Heart right ventricle (tissue), 16 donors: Measurements from ENCODE around the gene CABLES2. TPM values are rescaled to one million over a fixed set of nuclear protein-coding genes. Genes with fewer than 3 reads are reported as not detected.

Experiments
- ATAC-seq, 8 donors: fragments of 200-7000 bp; cut with Tn5 transposase; one replicate each; pipeline ENCODE4 v1.9.1; 2020; ENCODE audit warnings: mild to moderate bottlenecking in 8 of 8, moderate library complexity in 8 of 8, moderate number of reproducible peaks in 1 of 8
- DNase-seq, 2 donors: peaks; one replicate each; pipeline ENCODE4 v3.0.0-alpha.2; 2020
- H3K27ac ChIP-seq, 10 donors: fragments of 200-600 bp; sonication (generic) in 2 of 10; one replicate each; pipeline versions ENCODE4 v1.5.0 to v1.8.0; 2020 to 2022; ENCODE audit warnings: mild to moderate bottlenecking in 3 of 10
- H3K27me3 ChIP-seq, 7 donors: fragments of 200-600 bp; one replicate each; pipeline ENCODE4 v1.8.0; 2021 to 2022; ENCODE audit warnings: mild to moderate bottlenecking in 2 of 7
- H3K36me3 ChIP-seq, 9 donors: fragments of 200-600 bp; sonication (generic) in 1 of 9; one replicate each; pipeline versions ENCODE4 v1.5.0 to v1.8.0; 2020 to 2022; ENCODE audit warnings: mild to moderate bottlenecking in 2 of 9
- H3K4me1 ChIP-seq, 9 donors: fragments of 200-600 bp; sonication (generic) in 1 of 9; one replicate each; pipeline versions ENCODE4 v1.5.0 to v1.8.0; 2020 to 2022; ENCODE audit warnings: mild to moderate bottlenecking in 4 of 9
- H3K4me3 ChIP-seq, 10 donors: fragments of 200-600 bp; sonication (generic) in 2 of 10; one replicate each; pipeline versions ENCODE4 v1.5.0 to v1.8.0; 2020 to 2022; ENCODE audit warnings: mild to moderate bottlenecking in 7 of 10, moderate library complexity in 2 of 10
- H3K9me3 ChIP-seq, 11 donors: fragments of 200-600 bp in 10 of 11; sonication (generic) in 2 of 11; one replicate each; pipeline versions ENCODE4 v1.5.0 to v1.8.0; 2013 to 2022; ENCODE audit warnings: mild to moderate bottlenecking in 2 of 11, control low read depth in 1 of 11, moderate library complexity in 1 of 11
- CTCF ChIP-seq, 9 donors: fragments of 200-600 bp; sonication (generic) in 2 of 9; IDR thresholded peaks; one replicate each; pipeline versions ENCODE4 v1.5.0 to v1.8.0; 2021 to 2022; ENCODE audit warnings: antibody characterized with exemption in 9 of 9, mild to moderate bottlenecking in 5 of 9, moderate library complexity in 1 of 9
- whole genome bisulfite sequencing, 2 donors: extraction: QIAGEN DNeasy Blood & Tissue Kit; methylation state at CpG; one replicate each; pipeline ENCODE4 v1.1.7; 2013; ENCODE audit warnings: inconsistent platforms in 1 of 2; 5-methylcytosine and 5-hydroxymethylcytosine counted together
- intact Hi-C, 10 donors: fragments of 100-400 bp; cut with DNase I; formaldehyde crosslinking; loops; one replicate each; pipeline versions ENCODE4 v1.11.1 to v1.14.2; 2022
- polyA plus RNA-seq, 2 donors: library from polyadenylated mRNA; stranded (reverse); fragments of 200-250 nt; gene quantifications; one replicate each; pipeline ENCODE4 v1.2.3, GENCODE V29; 2013
- total RNA-seq, 10 donors: library from RNA; stranded (reverse); fragmentation: NEBNext Ultra II Directional in 3 of 10; extraction: Animal tissue kit (Norgen Biotek cat#: 25700) in 3 of 10; gene quantifications; one replicate each; pipeline versions ENCODE4 v1.2.1 to v1.2.4, GENCODE V29; 2021 to 2023
- donor health status: Arrhythmogenic right ventricular cardiomyopathy.
- donor health status: ischemic (EF 13 %, LVEDD 7.1; RV severe dilation, severe dysfunction).
- donor health status: healthy with polysubstance abuse.
- donor health status: DM: no; HTN: yes; CAD: no.
- donor health status: DM: no; HTN: no; CAD: no.
- donor health status: ischemic (EF 25% LVEDD 6.9; RV normal size, moderate dysfunction).
- donor health status: ischemic (EF 25% LVEDD 5.7; RV mildly dilated, moderate dysfunction).
- donor health status: healthy.
- donor health status: DM: yes; HTN: yes; CAD: no.
- donor health status: Ischemic cardiomyopathy.
- donor health status: ischemic (EF 35%, LVEDD 5.7; RV mildly dilated, moderate dysfunction).
- donor health status: nonischemic (EF 11% LVEDD 7.7; RV severe dilation, severe dysfunction).
- donor health status: DM: yes; HTN: yes; CAD: no.
- donor health status: PGD.
- donor health status: ischemic (EF 29% LVEDD 5.4; RV normal size, mild dysfunction).
- donor health status: nonischemic (EF 23%, LVEDD 6.1; RV moderate dilation, normal function).

Gene CABLES2
- total and polyA plus RNA-seq, 12 donors, result 2.9 to 11.9 (median 7.8) TPM

GRCh38 chr20:62347151-62347404, 60.0 kb downstream of the CABLES2 start:
- intact Hi-C loops, result loop anchor here in 3 of 10 donors (5.0 kb wide), 1 partner anchor 35 kb away; no protein-coding TSS in a partner anchor
- 94 to 96% methylated on average over 10 of the region's 10 CpGs for WGBS, 2 donors
- no peak for TF ChIP-seq CTCF (IDR thresholded peaks at IDR 0.05)
- DNase-seq, result no peak
- H3K27me3 ChIP-seq, result no peaks in the 10 kb centered on the region
- ATAC-seq, result peak in 1 of 8 donors; percentile 10
- peaks cover 3 to 95% (median 39%) of the 10 kb centered on the region in 9 donors for H3K36me3 ChIP-seq
- peaks cover 0 to 9% (median 0%) of the 10 kb centered on the region in 11 donors for H3K9me3 ChIP-seq
- H3K27ac ChIP-seq, result no peak overlapping the region
- H3K4me3 ChIP-seq, result no peak overlapping the region
- peaks cover 0 to 4% (median 0%) of the 10 kb centered on the region in 9 donors for H3K4me1 ChIP-seq

- Histone ChIP-seq H3K36me3 (peaks cover 3 to 95% (median 36%) of the 10 kb centered on the region in 9 donors), H3K27me3 (no peaks in the 10 kb centered on the region), H3K9me3 (peaks cover 0 to 9% (median 0%) of the 10 kb centered on the region in 11 donors), H3K4me1 (no peaks in the 10 kb centered on the region), H3K4me3 (no peak overlapping the region), H3K27ac (no peak overlapping the region)
- peak in 7 of 8 donors; percentile 3 to 59 (median 35) for ATAC-seq
- WGBS, 2 donors, result 94 to 95% methylated on average over 34 of the region's 34 CpGs
- no peak for TF ChIP-seq CTCF (IDR thresholded peaks at IDR 0.05)
- peak in 1 of 2 donors; percentile 18 for DNase-seq
- intact Hi-C loops, result loop anchor here in 3 of 10 donors (5.0 kb wide), 1 partner anchor 34 kb away; no protein-coding TSS in a partner anchor
Measured at GRCh38 chr20:62346398-62347150, 60.5 kb downstream of the CABLES2 start.

DNA sequence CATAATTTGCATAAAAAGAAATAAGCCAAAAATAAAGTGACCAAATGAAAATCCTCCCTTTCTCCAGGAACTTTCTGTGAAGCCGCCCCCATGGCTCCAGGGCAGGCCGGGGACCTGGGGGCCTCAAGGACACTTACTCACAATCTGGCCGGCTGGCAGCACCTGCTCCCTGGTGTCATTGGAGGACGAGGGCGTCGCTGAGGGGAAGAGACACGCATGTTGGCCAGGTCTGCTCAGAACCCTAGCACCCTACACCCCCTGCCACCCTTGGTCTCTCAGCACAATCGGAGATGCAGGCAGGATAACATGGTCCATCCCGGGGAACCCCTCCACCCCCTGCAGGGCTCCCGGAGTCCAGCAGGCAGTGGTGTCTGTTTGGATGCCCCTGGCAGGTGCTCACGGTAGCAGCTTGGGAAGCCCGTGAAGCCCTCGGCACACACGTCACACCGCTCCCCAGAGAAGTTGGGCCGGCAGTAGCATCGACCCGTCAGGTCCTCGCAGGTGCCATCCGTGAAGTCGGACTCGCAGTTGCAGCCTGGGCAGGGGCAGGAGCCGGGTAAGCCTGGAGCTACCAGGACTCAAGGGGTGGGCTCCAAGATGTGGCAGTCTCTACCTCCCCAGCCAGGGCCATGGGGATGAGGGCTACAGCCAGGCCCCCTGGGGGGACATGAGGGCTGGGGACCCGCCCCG, 61.3 kb downstream of the CABLES2 start:
- TF ChIP-seq CTCF (IDR thresholded peaks at IDR 0.05), result no peak
- Histone ChIP-seq H3K4me1 (no peaks in the 10 kb centered on the region), H3K36me3 (peaks cover 0 to 95% (median 34%) of the 10 kb centered on the region in 9 donors), H3K27me3 (no peaks in the 10 kb centered on the region), H3K27ac (no peak overlapping the region), H3K9me3 (peaks cover 0 to 13% (median 0%) of the 10 kb centered on the region in 11 donors), H3K4me3 (no peak overlapping the region)
- DNase-seq (peak in 1 of 2 donors; percentile 25), ATAC-seq (peak in 5 of 8 donors; percentile 8 to 32 (median 16))
- intact Hi-C loops, result loop anchor here in 3 of 10 donors (5.0 kb wide), 1 partner anchor 34 kb away; no protein-coding TSS in a partner anchor
- WGBS, 2 donors, result 82 to 83% methylated on average over 25 of the region's 25 CpGs

DNA sequence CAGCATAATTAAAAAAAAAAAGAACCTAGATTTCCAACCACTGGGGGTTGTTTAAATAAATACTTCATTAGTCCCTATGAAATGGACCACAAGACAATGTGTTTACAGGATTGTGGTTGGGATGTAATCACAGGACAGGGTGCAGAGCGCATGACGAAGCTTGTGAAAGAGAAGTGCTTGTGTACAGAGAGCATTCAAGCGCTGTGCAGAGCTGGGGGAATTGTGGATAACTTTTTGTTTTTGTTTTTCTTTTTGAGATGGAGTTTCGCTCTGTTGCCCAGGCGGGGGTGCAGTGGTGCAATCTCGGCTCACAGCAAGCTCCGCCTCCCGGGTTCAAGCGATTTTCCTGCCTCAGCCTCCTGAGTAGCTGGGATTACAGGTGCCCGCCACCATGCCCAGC, 62.3 kb downstream of the CABLES2 start:
- Histone ChIP-seq H3K4me1 (no peaks in the 10 kb centered on the region), H3K36me3 (peaks cover 0 to 95% (median 39%) of the 10 kb centered on the region in 9 donors), H3K27ac (no peak overlapping the region), H3K27me3 (no peaks in the 10 kb centered on the region), H3K9me3 (peaks cover 0 to 13% (median 0%) of the 10 kb centered on the region in 11 donors), H3K4me3 (no peak overlapping the region)
- no peak for DNase-seq
- intact Hi-C loops, result loop anchor here in 4 of 10 donors (5.0 kb wide), 2 partner anchors 32 to 37 kb away; no protein-coding TSS in a partner anchor
- ATAC-seq, result no peak
- no peak for TF ChIP-seq CTCF (IDR thresholded peaks at IDR 0.05)
- 90 to 91% methylated on average over 10 of the region's 10 CpGs for WGBS, 2 donors
